ENCODE results near the gene LSP1.

LSP1 gene

GRCh38 chr11:1836011-1836945 lies 16.6 kb upstream of the LSP1 start:
- no peak for DNase-seq (ENCODE audit: low read depth in 2 of 2, low spot score in 1 of 2)

GRCh38 chr11:1837171-1838076 lies 15.5 kb upstream of the LSP1 start:
- DNase-seq (ENCODE audit: low read depth in 2 of 2, low spot score in 1 of 2) = peak; percentile 60 to 62

- no peak for DNase-seq (ENCODE audit: low read depth in 2 of 2, low spot score in 1 of 2)
These were observed 14.8 kb upstream of the LSP1 start for GRCh38 chr11:1838077-1838425.

- no peak for DNase-seq (ENCODE audit: low read depth in 2 of 2, low spot score in 1 of 2)
These were observed 14.3 kb upstream of the LSP1 start, which contains the start of gene TNNI2 for GRCh38 chr11:1838426-1839144. Gene TNNI2 (plus strand): TSS chr11:1838981. CDS start chr11:1839697, 716 bp downstream.

- DNase-seq (ENCODE audit: low read depth in 2 of 2, low spot score in 1 of 2) = no peak
These were observed 13.5 kb upstream of the LSP1 start for GRCh38 chr11:1839204-1839923.

GRCh38 chr11:1839924-1840779 lies 12.7 kb upstream of the LSP1 start:
- no peak for DNase-seq (ENCODE audit: low read depth in 2 of 2, low spot score in 1 of 2)

- DNase-seq (ENCODE audit: low read depth in 2 of 2, low spot score in 1 of 2) = no peak
These were observed 12.0 kb upstream of the LSP1 start for GRCh38 chr11:1840780-1841480.

- no peak for DNase-seq (ENCODE audit: low read depth in 2 of 2, low spot score in 1 of 2)
These were observed 11.3 kb upstream of the LSP1 start for GRCh38 chr11:1841511-1842148.

GRCh38 chr11:1842149-1843097 lies 10.5 kb upstream of the LSP1 start:
- DNase-seq (ENCODE audit: low read depth in 2 of 2, low spot score in 1 of 2) = no peak

GRCh38 chr11:1843098-1843473 lies 9.8 kb upstream of the LSP1 start:
- DNase-seq (ENCODE audit: low read depth in 2 of 2, low spot score in 1 of 2) = no peak

GRCh38 chr11:1843796-1844195 lies 9.1 kb upstream of the LSP1 start:
- no peak for DNase-seq (ENCODE audit: low read depth in 2 of 2, low spot score in 1 of 2)

- DNase-seq (ENCODE audit: low read depth in 2 of 2, low spot score in 1 of 2) = no peak
These were observed 8.4 kb upstream of the LSP1 start for GRCh38 chr11:1844221-1845094.

GRCh38 chr11:1845095-1845429 lies 7.8 kb upstream of the LSP1 start:
- no peak for DNase-seq (ENCODE audit: low read depth in 2 of 2, low spot score in 1 of 2)

GRCh38 chr11:1845561-1846452 lies 7.1 kb upstream of the LSP1 start:
- no peak for DNase-seq (ENCODE audit: low read depth in 2 of 2, low spot score in 1 of 2)

- no peak for DNase-seq (ENCODE audit: low read depth in 2 of 2, low spot score in 1 of 2)
These were observed 6.4 kb upstream of the LSP1 start for GRCh38 chr11:1846453-1846932.

Measured in stimulated activated CD8-positive, alpha-beta memory T cell treated with anti-CD3 and anti-CD28 coated beads, Interleukin-4, amount 100 ng/mL, for 1 hour (primary cell).